ENCODE data around the gene RXFP1. TPM values are rescaled to one million over a fixed set of nuclear protein-coding genes. Genes with fewer than 3 reads are reported as not detected.

RXFP1 gene
- not detected for polyA plus RNA-seq (2012; ENCODE audit: missing spikeins)

DNA sequence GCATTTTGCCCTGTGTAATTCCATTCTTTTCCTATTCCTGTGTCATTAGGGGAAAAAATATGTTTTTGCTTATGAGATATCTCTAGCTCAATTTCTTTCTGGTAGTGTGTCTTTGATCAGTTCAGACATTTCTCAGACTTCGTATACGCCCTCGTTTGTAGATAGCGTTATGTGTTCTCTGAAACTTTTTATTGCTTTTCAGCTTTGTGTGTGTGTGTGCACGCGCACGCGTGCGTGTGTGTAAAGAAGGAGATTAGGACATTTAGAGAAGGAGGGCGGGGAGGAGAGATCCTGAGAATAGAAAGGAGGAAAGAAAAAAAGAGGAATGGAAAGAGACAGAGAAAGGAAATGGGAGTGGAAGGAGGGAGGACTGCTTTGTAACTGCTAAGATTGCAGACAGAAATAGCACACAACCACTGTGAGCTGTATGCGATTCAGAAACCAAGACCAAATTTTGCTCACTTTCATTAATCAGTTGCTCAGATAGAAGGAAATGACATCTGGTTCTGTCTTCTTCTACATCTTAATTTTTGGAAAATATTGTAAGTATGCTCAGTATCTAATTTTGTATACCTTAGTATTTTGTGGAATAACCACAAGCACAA lies at the start of gene RXFP1:
Gene RXFP1 (plus strand): TSS at position 399 of the 605 bp plus-strand sequence. CDS start 95 bp downstream, at position 494.
- TF ChIP-seq POLR2AphosphoS5 (IDR thresholded peaks at IDR 0.05; ENCODE audit: low read depth, low read length) (no peak), POLR2A (IDR thresholded peaks at IDR 0.05; ENCODE audit: low read depth, low read length) (no peak), TAF1 (IDR thresholded peaks at IDR 0.05; ENCODE audit: borderline replicate concordance, low read depth, low read length) (no peak)
- FAIRE-seq = no peak
- DNase-seq (ENCODE audit: insufficient read length) = no peak

DNA sequence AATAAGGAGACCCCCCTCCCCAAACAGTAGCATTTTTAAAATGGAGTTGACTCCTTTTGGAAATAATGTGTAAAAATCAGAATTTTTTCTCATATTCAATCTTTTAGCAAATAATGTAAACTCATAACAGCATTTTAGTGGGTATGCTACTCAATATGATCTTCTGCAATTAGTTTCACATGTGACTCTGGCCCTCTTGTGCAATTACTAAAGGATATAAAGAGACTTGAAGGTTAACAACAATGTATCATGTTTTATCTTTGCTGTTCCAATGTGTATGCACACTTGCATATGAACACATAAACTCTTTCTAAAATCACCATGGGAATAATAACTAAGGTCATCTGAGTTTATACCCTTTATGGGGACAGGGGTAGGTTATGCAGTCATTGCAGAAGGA lies 39.9 kb upstream of the RXFP1 start:
- FAIRE-seq (no peak), DNase-seq (ENCODE audit: insufficient read length) (no peak)
- TF ChIP-seq POLR2AphosphoS5 (IDR thresholded peaks at IDR 0.05; ENCODE audit: low read depth, low read length) (no peak), POLR2A (IDR thresholded peaks at IDR 0.05; ENCODE audit: low read depth, low read length) (no peak), TAF1 (IDR thresholded peaks at IDR 0.05; ENCODE audit: borderline replicate concordance, low read depth, low read length) (no peak)

DNA sequence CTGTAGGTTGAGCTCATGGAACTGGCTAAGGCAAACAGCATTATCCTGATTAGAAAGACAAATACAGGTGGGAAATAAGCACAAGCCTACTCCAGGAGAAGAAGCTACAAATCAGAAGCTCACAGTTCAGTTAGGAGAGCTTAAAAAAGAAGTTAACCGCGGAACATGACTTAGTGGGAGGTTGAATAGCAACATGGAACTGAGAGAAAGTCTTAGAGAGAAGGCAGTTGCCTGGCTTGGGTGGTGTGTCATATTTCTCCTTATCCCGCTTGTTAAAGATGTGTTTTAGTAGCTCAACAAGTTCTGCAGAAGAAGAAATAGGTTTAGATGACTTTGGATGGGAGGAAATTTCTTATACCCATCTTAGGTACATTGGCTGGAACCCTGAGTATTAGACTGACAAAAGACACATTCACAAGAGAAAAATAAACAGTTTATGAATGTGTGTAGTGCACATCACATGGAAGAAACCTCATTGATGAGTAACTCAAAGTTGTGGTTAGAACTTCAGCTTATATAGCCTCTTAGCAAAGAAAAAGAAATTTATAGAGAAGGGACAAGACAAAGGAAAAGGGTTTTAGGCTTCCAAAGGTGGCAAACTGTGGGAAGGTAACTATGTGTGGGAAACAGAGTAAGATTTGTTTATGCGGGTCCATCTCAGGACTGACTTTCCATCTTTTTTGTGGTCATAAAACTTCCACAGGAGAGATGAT lies 37.4 kb upstream of the RXFP1 start:
- TF ChIP-seq POLR2AphosphoS5 (IDR thresholded peaks at IDR 0.05; ENCODE audit: low read depth, low read length) (no peak), TAF1 (IDR thresholded peaks at IDR 0.05; ENCODE audit: borderline replicate concordance, low read depth, low read length) (no peak), POLR2A (IDR thresholded peaks at IDR 0.05; ENCODE audit: low read depth, low read length) (no peak)
- FAIRE-seq = no peak
- DNase-seq (ENCODE audit: insufficient read length) = no peak

DNA sequence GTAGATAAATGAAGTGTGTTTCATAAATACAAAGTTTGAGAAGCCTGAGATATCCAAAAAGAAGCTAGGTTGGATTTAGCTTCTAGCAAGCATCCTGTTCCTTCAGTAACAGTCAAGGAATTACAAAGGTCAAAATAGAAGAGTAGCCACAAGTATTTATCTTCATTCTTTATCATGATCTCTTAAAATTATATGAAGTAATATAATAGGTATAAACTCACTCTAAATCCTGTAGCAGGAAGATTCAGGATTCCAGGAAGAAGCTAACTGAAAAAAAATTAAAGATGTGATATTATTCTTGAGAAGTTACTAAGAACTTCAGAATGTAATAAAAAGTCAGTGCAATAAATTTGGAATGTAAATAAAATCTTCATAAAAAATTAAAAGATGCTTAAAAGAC lies 31.1 kb upstream of the RXFP1 start:
- no peak for DNase-seq (ENCODE audit: insufficient read length)
- TF ChIP-seq POLR2A (IDR thresholded peaks at IDR 0.05; ENCODE audit: low read depth, low read length) (no peak), POLR2AphosphoS5 (IDR thresholded peaks at IDR 0.05; ENCODE audit: low read depth, low read length) (no peak), TAF1 (IDR thresholded peaks at IDR 0.05; ENCODE audit: borderline replicate concordance, low read depth, low read length) (no peak)
- no peak for FAIRE-seq

DNA sequence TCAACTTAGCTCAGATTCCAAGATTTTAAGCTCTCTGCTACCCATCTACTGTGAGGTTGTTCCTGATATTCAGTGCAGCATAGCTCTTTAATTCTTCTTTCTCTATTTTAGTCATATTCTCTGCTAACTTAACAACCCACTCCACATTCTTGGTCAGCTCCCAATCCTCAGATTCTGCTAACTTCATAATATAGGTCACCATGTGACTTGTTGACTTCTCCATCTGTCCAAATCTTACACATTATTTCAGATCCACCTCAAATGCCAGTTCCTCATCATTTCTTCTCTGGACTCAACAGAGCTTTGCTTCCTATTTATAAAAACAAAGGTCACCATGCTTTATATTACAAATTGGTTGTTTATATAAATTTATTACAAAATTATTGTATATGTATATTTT lies 29.3 kb upstream of the RXFP1 start:
- DNase-seq (ENCODE audit: insufficient read length) (no peak), FAIRE-seq (no peak)
- TF ChIP-seq TAF1 (IDR thresholded peaks at IDR 0.05; ENCODE audit: borderline replicate concordance, low read depth, low read length) = no peak

DNA sequence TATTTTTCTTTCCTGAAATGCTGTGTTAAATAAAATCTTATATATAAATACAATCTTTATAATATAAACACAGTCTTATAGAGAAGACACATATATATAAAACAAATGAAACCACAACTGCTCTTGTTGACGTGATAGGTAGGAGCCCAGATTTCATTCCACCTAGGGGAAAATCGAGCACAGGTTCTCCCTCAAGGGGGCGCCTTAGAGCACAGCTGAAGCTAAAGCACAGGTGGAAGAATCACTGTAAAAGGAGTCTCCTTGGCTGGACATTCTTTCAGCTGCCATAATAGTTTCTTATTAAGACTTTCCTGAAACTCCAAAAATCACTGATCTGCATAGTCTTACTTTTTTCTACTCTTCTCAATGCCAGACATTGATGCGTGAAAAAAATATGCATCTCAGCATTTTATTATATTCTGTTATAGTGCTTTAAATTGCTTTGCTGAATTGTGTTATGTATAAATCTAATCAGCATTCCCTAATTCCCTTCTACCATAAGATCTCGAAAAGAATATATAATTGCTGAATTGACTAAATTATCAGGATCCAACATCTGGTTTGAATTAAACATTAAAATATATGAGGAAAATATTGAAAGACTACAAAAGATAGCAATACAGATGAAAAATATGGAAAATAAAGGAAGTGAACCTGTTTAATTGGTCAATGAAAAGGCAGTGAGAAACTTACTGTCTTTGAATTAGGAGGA lies 25.5 kb upstream of the RXFP1 start:
- no peak for TF ChIP-seq POLR2A (IDR thresholded peaks at IDR 0.05; ENCODE audit: low read depth, low read length)
- TF ChIP-seq POLR2AphosphoS5 (IDR thresholded peaks at IDR 0.05; ENCODE audit: low read depth, low read length) = no peak
- no peak for TF ChIP-seq TAF1 (IDR thresholded peaks at IDR 0.05; ENCODE audit: borderline replicate concordance, low read depth, low read length)
- FAIRE-seq = no peak

DNA sequence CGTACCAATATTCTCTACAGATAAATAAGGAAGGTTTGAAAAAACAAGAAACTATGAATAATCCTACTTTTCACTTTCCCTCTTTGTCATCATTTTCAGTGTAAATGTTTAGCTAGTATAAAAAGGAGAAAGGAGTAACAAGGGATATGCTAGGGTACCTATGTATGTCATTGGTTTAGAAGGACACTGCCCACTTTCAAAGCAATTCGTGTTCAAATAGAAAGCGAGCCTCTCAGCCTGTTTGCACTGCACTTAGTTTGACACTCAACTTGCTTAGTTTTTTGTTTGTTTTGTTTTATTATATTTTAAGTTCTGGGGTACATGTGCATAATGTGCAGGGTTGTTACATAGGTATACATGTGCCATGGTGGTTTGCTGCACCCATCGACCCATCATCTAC lies 21.6 kb upstream of the RXFP1 start:
- DNase-seq (ENCODE audit: insufficient read length) (no peak), FAIRE-seq (no peak)
- TF ChIP-seq TAF1 (IDR thresholded peaks at IDR 0.05; ENCODE audit: borderline replicate concordance, low read depth, low read length) (no peak), POLR2AphosphoS5 (IDR thresholded peaks at IDR 0.05; ENCODE audit: low read depth, low read length) (no peak), POLR2A (IDR thresholded peaks at IDR 0.05; ENCODE audit: low read depth, low read length) (no peak)

More for the DNA sequence above, 25.5 kb upstream of the RXFP1 start:
- DNase-seq (ENCODE audit: insufficient read length) = peak; percentile 1

DNA sequence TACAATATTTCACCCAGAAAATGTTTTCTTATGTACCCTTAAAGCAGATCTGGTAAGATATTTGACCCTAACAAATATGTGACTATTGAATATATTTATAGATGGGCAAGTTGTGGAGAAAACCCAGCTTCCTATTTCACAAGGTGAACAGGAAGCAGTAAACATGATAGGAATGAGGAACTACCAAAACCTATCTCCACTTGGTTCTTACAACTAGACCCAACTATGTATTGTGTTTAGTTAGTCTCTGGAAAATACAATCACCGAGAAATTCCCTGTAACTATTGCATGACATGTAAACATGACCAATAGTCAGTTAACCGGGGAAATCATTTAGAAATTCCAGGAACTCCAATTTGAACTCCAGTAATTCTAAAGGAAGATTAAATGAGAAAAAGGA lies 8.4 kb upstream of the RXFP1 start:
- no peak for DNase-seq (ENCODE audit: insufficient read length)
- TF ChIP-seq POLR2A (IDR thresholded peaks at IDR 0.05; ENCODE audit: low read depth, low read length) (no peak), POLR2AphosphoS5 (IDR thresholded peaks at IDR 0.05; ENCODE audit: low read depth, low read length) (no peak), TAF1 (IDR thresholded peaks at IDR 0.05; ENCODE audit: borderline replicate concordance, low read depth, low read length) (no peak)
- no peak for FAIRE-seq

DNA sequence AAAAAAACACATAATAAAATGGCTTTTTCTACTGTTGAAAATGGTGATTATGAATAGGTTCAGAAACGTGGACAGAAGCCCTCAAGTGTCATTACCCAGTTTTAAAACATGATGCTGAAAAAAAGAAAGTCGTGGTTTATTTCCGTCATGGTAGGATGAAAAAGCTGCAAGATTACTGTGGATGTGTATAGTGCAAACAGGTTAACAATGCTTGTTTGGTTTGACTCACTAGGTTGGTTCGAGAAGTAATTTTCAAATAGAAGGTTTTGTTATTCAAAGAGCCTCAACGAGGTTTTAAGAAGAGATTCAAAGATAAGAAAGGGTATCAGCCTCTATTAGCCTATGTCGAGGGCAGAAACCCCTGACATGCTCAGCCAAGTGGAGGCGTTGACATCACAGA lies 2.5 kb upstream of the RXFP1 start:
- FAIRE-seq (no peak), DNase-seq (ENCODE audit: insufficient read length) (no peak)
- no peak for TF ChIP-seq POLR2AphosphoS5 (IDR thresholded peaks at IDR 0.05; ENCODE audit: low read depth, low read length)
- TF ChIP-seq POLR2A (IDR thresholded peaks at IDR 0.05; ENCODE audit: low read depth, low read length) = no peak
- no peak for TF ChIP-seq TAF1 (IDR thresholded peaks at IDR 0.05; ENCODE audit: borderline replicate concordance, low read depth, low read length)

DNA sequence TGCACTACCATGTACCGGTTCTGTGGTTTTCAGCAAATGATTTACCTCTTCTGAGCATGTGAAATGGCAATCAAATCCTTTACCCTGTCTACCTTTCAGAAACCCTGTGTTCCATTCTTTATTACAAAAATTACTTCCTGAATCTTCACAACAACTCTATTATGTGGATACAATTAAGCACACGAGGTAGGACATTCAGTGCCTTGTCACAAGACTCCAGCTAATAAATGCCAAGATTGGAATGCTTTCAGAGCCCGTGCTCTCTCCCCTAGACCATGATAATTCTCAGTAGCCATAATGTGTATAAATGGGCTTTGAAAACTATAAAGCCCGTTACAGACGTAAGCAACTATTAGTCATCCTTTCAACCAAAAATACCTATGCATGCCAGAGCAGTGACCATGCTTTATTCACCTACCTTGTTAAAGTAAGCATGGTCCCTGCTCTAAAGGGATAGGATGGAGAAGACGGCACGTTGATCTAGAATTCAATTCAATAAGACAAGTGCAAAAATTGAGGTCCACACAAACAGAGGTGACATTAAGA lies 2.4 kb downstream of the RXFP1 start:
- DNase-seq (ENCODE audit: insufficient read length) = no peak
- FAIRE-seq = no peak
- TF ChIP-seq TAF1 (IDR thresholded peaks at IDR 0.05; ENCODE audit: borderline replicate concordance, low read depth, low read length) = no peak
- no peak for TF ChIP-seq POLR2AphosphoS5 (IDR thresholded peaks at IDR 0.05; ENCODE audit: low read depth, low read length)
- no peak for TF ChIP-seq POLR2A (IDR thresholded peaks at IDR 0.05; ENCODE audit: low read depth, low read length)

DNA sequence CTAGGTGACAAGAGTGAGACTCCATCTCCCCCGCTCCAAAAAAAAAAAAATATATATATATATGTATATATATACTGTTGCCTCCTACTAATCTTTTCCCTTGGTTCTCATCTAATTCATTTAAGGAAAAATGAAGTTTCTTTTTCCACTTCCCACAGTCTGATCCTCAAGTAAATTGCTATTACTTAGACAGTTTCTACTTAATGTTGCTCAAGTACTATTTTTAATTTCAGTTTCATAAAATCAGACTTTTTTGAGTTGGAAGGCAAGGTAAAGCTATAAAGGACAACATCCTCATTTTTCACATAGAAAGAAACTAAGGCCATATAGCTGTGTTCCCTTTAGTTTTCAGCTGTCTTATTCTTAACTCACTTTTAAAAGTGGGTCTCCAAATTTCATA lies 5.8 kb downstream of the RXFP1 start:
- FAIRE-seq = no peak
- TF ChIP-seq POLR2AphosphoS5 (IDR thresholded peaks at IDR 0.05; ENCODE audit: low read depth, low read length) (no peak), POLR2A (IDR thresholded peaks at IDR 0.05; ENCODE audit: low read depth, low read length) (no peak), TAF1 (IDR thresholded peaks at IDR 0.05; ENCODE audit: borderline replicate concordance, low read depth, low read length) (no peak)
- DNase-seq (ENCODE audit: insufficient read length) = no peak

Measured in GM12892 (cell line).